H9 (cell line): Measurements from ENCODE around the gene ALKBH4. TPM values are rescaled to one million over a fixed set of nuclear protein-coding genes. Genes with fewer than 3 reads are reported as not detected.

Source experiments
- DNase-seq: peaks from one replicate; pipeline ENCODE4 v3.0.0-alpha.2; 2017
- H2AFZ ChIP-seq: one replicate; pipeline ENCODE4 v1.6.1; 2013; ENCODE audit warnings: mild to moderate bottlenecking, low read length, control low read depth, moderate library complexity
- H2AK5ac ChIP-seq: 2 replicates; pipeline ENCODE4 v1.6.1; 2013; ENCODE audit warnings: low read length, control low read depth, mixed read lengths; ENCODE audit not compliant: insufficient read length
- H2BK120ac ChIP-seq: one replicate; pipeline ENCODE4 v1.6.1; 2013; ENCODE audit warnings: low read depth, mild to moderate bottlenecking, low read length, control low read depth, inconsistent platforms; ENCODE audit not compliant: poor library complexity, severe bottlenecking
- H2BK12ac ChIP-seq: 2 replicates; pipeline ENCODE4 v1.6.1; 2013; ENCODE audit warnings: low read length, control low read depth, mixed read lengths, low read depth; ENCODE audit not compliant: insufficient read length
- H2BK15ac ChIP-seq: 2 replicates; pipeline ENCODE4 v1.6.1; 2013; ENCODE audit warnings: low read depth, low read length, control low read depth
- H2BK20ac ChIP-seq: one replicate; pipeline ENCODE4 v1.6.1; 2013; ENCODE audit warnings: low read depth, mild to moderate bottlenecking, low read length, control low read depth, inconsistent platforms; ENCODE audit not compliant: poor library complexity, severe bottlenecking
- H2BK5ac ChIP-seq: 2 replicates; pipeline ENCODE4 v1.6.1; 2013; ENCODE audit warnings: low read length, control low read depth, mixed read lengths; ENCODE audit not compliant: insufficient read length
- H3K14ac ChIP-seq: 2 replicates; pipeline ENCODE4 v1.6.1; 2013; ENCODE audit warnings: low read length, control low read depth; ENCODE audit not compliant: insufficient read depth
- H3K18ac ChIP-seq: 2 replicates; pipeline ENCODE4 v1.6.1; 2013; ENCODE audit warnings: low read depth, mild to moderate bottlenecking, mixed read lengths, low read length, control low read depth; ENCODE audit not compliant: insufficient read length
- H3K23ac ChIP-seq: 2 replicates; pipeline ENCODE4 v1.6.1; 2013; ENCODE audit warnings: low read length, control low read depth, mixed read lengths, low read depth; ENCODE audit not compliant: insufficient read length
- H3K23me2 ChIP-seq: 2 replicates; pipeline ENCODE4 v1.6.1; 2013; ENCODE audit warnings: low read depth, mild to moderate bottlenecking, mixed read lengths, low read length, control low read depth; ENCODE audit not compliant: insufficient read length, poor library complexity, severe bottlenecking
- H3K27ac ChIP-seq: 2 replicates; pipeline ENCODE4 v1.5.1; 2013; ENCODE audit warnings: low read length, control low read depth, mixed read lengths, low read depth; ENCODE audit not compliant: insufficient read length
- H3K27me3 ChIP-seq: 2 replicates; pipeline ENCODE4 v1.6.1; 2013; ENCODE audit warnings: low read length, control low read depth, inconsistent platforms; ENCODE audit not compliant: insufficient read depth
- H3K4ac ChIP-seq: 2 replicates; pipeline ENCODE4 v1.6.1; 2013; ENCODE audit warnings: low read depth, mild to moderate bottlenecking, control low read depth, inconsistent platforms, low read length, moderate library complexity
- H3K4me1 ChIP-seq: 2 replicates; pipeline ENCODE4 v1.6.1; 2013; ENCODE audit warnings: low read length, control low read depth, inconsistent platforms; ENCODE audit not compliant: insufficient read depth
- H3K4me2 ChIP-seq: 2 replicates; pipeline ENCODE4 v1.6.1; 2013; ENCODE audit warnings: low read length, control low read depth, mixed read lengths; ENCODE audit not compliant: insufficient read length, insufficient read depth
- H3K56ac ChIP-seq: 2 replicates; pipeline ENCODE4 v1.6.1; 2013; ENCODE audit warnings: low read depth, mild to moderate bottlenecking, mixed read lengths, low read length, control low read depth; ENCODE audit not compliant: insufficient read length
- H3K79me1 ChIP-seq: 2 replicates; pipeline ENCODE4 v1.6.1; 2013; ENCODE audit warnings: low read depth, mild to moderate bottlenecking, moderate library complexity, low read length, control low read depth, inconsistent platforms; ENCODE audit not compliant: insufficient read depth, poor library complexity, severe bottlenecking
- H3K79me2 ChIP-seq: 2 replicates; pipeline ENCODE4 v1.6.1; 2013; ENCODE audit warnings: low read length, control low read depth, inconsistent platforms; ENCODE audit not compliant: insufficient read depth
- H3K9ac ChIP-seq: 2 replicates; pipeline ENCODE4 v1.6.1; 2013; ENCODE audit warnings: low read length, control low read depth, mixed read lengths; ENCODE audit not compliant: insufficient read length; ENCODE audit errors: extremely low read depth
- H3K9me3 ChIP-seq: one replicate; pipeline ENCODE4 v1.6.1; 2013; ENCODE audit warnings: low read depth, low read length, inconsistent platforms; ENCODE audit not compliant: control insufficient read depth
- H3T11ph ChIP-seq: one replicate; pipeline ENCODE4 v1.6.1; 2013; ENCODE audit warnings: mild to moderate bottlenecking, low read length, control low read depth, inconsistent platforms
- H4K20me1 ChIP-seq: one replicate; pipeline ENCODE4 v1.6.1; 2013; ENCODE audit not compliant: control insufficient read depth, insufficient read length, insufficient read depth
- H4K5ac ChIP-seq: 2 replicates; pipeline ENCODE4 v1.6.1; 2013; ENCODE audit warnings: low read depth, mild to moderate bottlenecking, mixed read lengths, low read length, control low read depth; ENCODE audit not compliant: insufficient read length
- H4K8ac ChIP-seq: replicated peaks from 2 replicates; pipeline ENCODE4 v1.6.1; 2013; ENCODE audit warnings: low read length, control low read depth, mixed read lengths, low read depth; ENCODE audit not compliant: insufficient read length
- H4K91ac ChIP-seq: 2 replicates; pipeline ENCODE4 v1.6.1; 2013; ENCODE audit warnings: low read depth, mild to moderate bottlenecking, moderate library complexity, mixed read lengths, low read length, control low read depth; ENCODE audit not compliant: insufficient read length
- H3K27ac Mint-ChIP-seq, 3 experiments: 2 replicates in 2 of 3; 3 replicates in 1 of 3; pipeline ENCODE4 v1.8.0; 2020 to 2021; ENCODE audit warnings: mixed read lengths in 3 of 3, mild to moderate bottlenecking in 1 of 3, moderate library complexity in 1 of 3
- H3K27me3 Mint-ChIP-seq: 2 replicates; pipeline ENCODE4 v1.8.0; 2021; ENCODE audit warnings: low read depth, mild to moderate bottlenecking, moderate library complexity, mixed read lengths
- H3K36me3 Mint-ChIP-seq, 3 experiments: 2 replicates in 2 of 3; 3 replicates in 1 of 3; pipeline ENCODE4 v1.8.0; 2020 to 2021; ENCODE audit warnings: low read depth in 3 of 3, mixed read lengths in 3 of 3; ENCODE audit not compliant: insufficient read depth in 1 of 3
- H3K4me1 Mint-ChIP-seq, 2 experiments: 2 replicates each; pipeline ENCODE4 v1.8.0; 2020; ENCODE audit warnings: mixed read lengths in 2 of 2
- H3K4me3 Mint-ChIP-seq, 2 experiments: 2 replicates in 1 of 2; 3 replicates in 1 of 2; pipeline ENCODE4 v1.8.0; 2020 to 2021; ENCODE audit warnings: mild to moderate bottlenecking in 2 of 2, mixed read lengths in 2 of 2, moderate library complexity in 1 of 2
- H3K9me3 Mint-ChIP-seq, 2 experiments: 2 replicates in 1 of 2; 3 replicates in 1 of 2; pipeline ENCODE4 v1.8.0; 2020; ENCODE audit warnings: mild to moderate bottlenecking in 2 of 2, mixed read lengths in 2 of 2, moderate library complexity in 1 of 2
- WGBS: extraction: QIAGEN DNeasy Blood & Tissue Kit; methylation state at CpG from one replicate; pipeline ENCODE4 v1.1.7; 2013; ENCODE audit warnings: missing lambda C conversion rate, low lambda C conversion rate, mixed read lengths; ENCODE audit not compliant: insufficient read length; ENCODE audit errors: extremely low coverage; 5-methylcytosine and 5-hydroxymethylcytosine counted together
- total RNA-seq: library from RNA; stranded (reverse); gene quantifications from 2 replicates; pipeline ENCODE4 v1.2.1, GENCODE V29; 2021
- TF ChIP-seq, protein P1 (sequence below): fragments of 200-600 bp; sonication (generic); conservative IDR thresholded peaks from 3 replicates; pipeline ENCODE4 v1.8.0; 2021; ENCODE audit warnings: antibody characterized with exemption, mild to moderate bottlenecking

The ALKBH4 gene
- total RNA-seq, 1 experiment from 2014 or later: 23.9 TPM

GRCh38 chr7:102433219-102434038, 31.2 kb downstream of the ALKBH4 start, which contains the start of gene ORAI2:
TSS of gene ORAI2 (plus strand) at chr7:102433575. CDS start at chr7:102438957, 5,382 bp downstream.
- no peak within 1 kb of the TSS for H4K5ac ChIP-seq
- peak within 1 kb of the TSS; percentile 54 for H3K18ac ChIP-seq
- H2AK5ac ChIP-seq: no peak within 1 kb of the TSS
- H3K9me3 Mint-ChIP-seq: no peaks in the 10 kb centered on the region
- peaks cover 8% of the 10 kb centered on the region for H3K27me3 Mint-ChIP-seq
- no peaks in the 10 kb centered on the region for H3K27me3 ChIP-seq
- H2BK12ac ChIP-seq: no peak within 1 kb of the TSS
- no CpG with 5 or more reads among the region's 90 CpGs for WGBS
- no peak within 1 kb of the TSS for H2AFZ ChIP-seq
- no peak within 1 kb of the TSS for H4K91ac ChIP-seq
- H3K4me1 ChIP-seq: no peaks in the 10 kb centered on the region; the same call in 1 of the 2 replicates
- H2BK120ac ChIP-seq: no peak within 1 kb of the TSS
- H3K4me2 ChIP-seq: peak within 1 kb of the TSS; percentile 40
- H3K79me1 ChIP-seq: no peaks in the 10 kb centered on the region
- no peak within 1 kb of the TSS for H3K56ac ChIP-seq
- H2BK20ac ChIP-seq: no peak within 1 kb of the TSS
- no peaks in the 10 kb centered on the region for H4K20me1 ChIP-seq
- H3K23me2 ChIP-seq: peaks cover 9% of the 10 kb centered on the region
- H3K4ac ChIP-seq: no peak within 1 kb of the TSS
- H2BK15ac ChIP-seq: no peak within 1 kb of the TSS
- H3K36me3 Mint-ChIP-seq: peaks cover 0 to 14% (median 0%) of the 10 kb centered on the region in 3 experiments; a peak in 3 of 7 replicates
- H3T11ph ChIP-seq: no peak within 1 kb of the TSS
- H2BK5ac ChIP-seq: no peak within 1 kb of the TSS
- DNase-seq: peak; percentile 68
- H3K23ac ChIP-seq: no peak within 1 kb of the TSS
- TF ChIP-seq, protein P1, sequence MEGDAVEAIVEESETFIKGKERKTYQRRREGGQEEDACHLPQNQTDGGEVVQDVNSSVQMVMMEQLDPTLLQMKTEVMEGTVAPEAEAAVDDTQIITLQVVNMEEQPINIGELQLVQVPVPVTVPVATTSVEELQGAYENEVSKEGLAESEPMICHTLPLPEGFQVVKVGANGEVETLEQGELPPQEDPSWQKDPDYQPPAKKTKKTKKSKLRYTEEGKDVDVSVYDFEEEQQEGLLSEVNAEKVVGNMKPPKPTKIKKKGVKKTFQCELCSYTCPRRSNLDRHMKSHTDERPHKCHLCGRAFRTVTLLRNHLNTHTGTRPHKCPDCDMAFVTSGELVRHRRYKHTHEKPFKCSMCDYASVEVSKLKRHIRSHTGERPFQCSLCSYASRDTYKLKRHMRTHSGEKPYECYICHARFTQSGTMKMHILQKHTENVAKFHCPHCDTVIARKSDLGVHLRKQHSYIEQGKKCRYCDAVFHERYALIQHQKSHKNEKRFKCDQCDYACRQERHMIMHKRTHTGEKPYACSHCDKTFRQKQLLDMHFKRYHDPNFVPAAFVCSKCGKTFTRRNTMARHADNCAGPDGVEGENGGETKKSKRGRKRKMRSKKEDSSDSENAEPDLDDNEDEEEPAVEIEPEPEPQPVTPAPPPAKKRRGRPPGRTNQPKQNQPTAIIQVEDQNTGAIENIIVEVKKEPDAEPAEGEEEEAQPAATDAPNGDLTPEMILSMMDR: no peak
- peak within 1 kb of the TSS; percentile 75 to 87 for H3K4me3 Mint-ChIP-seq
- no peak within 1 kb of the TSS for H4K8ac ChIP-seq
- H3K27ac Mint-ChIP-seq: peak within 1 kb of the TSS in 1 of 3 experiments; percentile 78; a peak in 2 of 7 replicates
- peak within 1 kb of the TSS; percentile 21 for H3K9ac ChIP-seq
- H3K4me1 Mint-ChIP-seq: peaks cover 21% of the 10 kb centered on the region in 2 experiments
- H3K79me2 ChIP-seq: no peaks in the 10 kb centered on the region
- peak within 1 kb of the TSS; percentile 55; the same call in 1 of the 2 replicates for H3K14ac ChIP-seq
- no peak within 1 kb of the TSS for H3K27ac ChIP-seq
- H3K9me3 ChIP-seq: no peaks in the 10 kb centered on the region
